DMS53 treated with DMSO at 0.1 percent for 48 hours (cell line): Measurements from ENCODE around the gene TMEM30A.
A peak's percentile ranks its signal among the peaks of the same experiment; 100 is the strongest.

Source experiments
- DNase-seq: peaks from one replicate; lab custom pipeline; 2025; ENCODE audit not compliant: unreplicated experiment; lab: John Stamatoyannopoulos, UW

The TMEM30A gene

DNA sequence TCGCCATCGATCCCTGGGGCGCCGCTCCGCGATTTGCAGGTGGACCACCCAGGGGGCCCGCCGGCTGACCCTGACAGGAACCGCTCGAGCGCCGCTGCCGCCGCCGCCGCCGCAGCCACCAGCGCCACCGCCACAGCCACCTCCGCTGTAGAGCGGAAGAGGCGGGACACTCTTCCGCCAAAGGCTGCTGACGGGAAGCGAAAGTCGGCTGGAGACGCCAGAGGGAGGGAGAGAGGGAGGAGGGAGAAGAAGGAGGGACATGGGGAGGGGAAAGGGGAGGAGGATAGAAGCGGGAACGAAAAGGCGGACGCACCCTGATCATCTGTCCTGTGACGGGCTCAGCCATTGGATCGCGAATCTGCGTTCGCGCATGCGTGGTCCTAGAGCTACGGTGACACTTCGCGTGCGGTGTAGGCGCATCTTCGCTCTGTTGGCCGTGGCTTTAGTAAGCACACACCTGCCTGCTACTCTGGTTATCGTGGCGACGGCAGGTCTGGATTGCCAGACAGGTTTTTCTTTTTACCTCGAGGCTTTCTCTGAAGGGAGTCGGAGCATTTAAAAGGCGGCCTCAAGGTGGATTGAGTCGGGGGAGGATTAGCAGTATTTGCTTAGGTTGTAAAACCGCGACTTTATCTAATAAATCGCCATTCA, at the start of gene TMEM30A:
TMEM30A (minus strand) TSS at position 161 of the 651 bp plus-strand sequence; CDS start at position 7, 154 bp downstream.
- peak; percentile 99 for DNase-seq

DNA sequence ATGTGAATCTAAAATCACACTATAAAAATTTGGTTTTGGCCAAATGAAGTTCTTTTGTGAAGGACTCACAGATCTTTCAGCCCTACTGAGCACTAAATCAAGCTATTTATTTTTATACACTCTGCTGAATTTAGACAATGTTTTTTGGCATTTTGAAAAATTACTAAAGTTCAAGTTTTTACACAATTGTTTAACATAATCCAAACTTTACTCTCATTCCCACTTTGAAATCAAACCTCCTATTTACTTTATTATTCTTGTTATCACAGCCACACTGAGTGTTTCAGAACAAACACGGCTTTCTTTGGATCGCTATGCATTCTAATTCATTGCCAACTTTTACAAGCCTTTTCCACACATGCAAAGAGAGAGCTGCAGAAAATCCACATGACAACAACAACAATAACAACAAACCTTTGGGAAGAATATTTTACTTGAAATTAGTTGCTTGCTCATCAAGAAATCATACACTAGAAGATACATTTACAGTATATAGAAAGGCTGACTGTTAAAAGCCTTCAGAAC, 49.1 kb upstream of the TMEM30A start:
- no peak for DNase-seq

DNA sequence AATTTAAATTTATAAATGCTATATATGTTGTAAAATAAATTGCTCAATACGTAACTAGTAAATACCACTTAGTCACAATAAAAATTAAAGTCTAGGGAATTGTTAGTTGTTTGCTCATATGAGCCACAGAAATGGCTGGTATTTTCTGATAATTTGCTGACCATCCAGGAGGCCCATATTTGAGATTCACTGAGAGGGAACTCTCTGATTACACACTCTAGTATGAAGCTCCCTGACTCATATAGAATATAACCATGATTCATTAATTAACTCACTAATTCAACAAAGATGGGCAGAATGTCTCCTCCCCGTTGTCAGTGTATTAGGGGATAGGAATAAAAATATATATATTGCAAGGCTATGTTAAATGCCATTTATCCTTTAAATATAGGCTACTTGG, 46.6 kb upstream of the TMEM30A start:
- no peak for DNase-seq

DNA sequence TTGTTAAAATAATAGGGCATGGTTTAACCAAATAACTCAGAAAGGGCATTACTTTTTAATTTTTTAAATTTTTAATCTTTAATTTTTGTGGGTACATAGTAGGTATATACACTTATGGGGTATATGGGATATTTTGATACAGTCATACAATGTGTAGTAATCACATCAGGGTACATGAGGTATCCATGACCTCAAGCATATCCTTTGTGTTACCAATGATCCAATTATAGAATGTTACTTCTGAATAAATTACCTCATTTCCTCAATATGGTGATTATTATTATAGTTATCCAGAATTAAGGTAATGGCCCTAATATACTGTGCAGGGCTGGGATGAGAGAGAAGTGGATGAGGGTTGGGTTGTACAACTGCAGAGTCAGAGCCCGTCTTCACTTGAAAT, 45.1 kb upstream of the TMEM30A start:
- no peak for DNase-seq

DNA sequence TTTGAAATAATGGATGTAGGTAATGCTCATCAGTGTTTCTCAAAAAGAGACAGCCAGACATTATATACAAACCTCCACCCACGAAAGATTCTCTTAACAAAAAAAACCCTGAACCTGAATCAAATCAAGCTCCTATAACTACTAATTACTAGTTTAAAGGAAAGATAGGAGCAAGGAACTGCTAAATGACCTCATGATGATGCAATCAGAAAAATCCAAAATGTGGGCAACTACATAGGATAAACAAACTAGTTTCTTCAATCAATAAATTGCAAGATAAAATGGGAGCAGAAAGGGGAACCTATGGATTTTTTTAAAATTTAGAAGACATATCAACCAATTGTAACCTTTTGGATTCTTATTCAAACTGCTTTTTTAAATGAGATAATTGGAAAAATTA, 43.2 kb upstream of the TMEM30A start:
- no peak for DNase-seq

DNA sequence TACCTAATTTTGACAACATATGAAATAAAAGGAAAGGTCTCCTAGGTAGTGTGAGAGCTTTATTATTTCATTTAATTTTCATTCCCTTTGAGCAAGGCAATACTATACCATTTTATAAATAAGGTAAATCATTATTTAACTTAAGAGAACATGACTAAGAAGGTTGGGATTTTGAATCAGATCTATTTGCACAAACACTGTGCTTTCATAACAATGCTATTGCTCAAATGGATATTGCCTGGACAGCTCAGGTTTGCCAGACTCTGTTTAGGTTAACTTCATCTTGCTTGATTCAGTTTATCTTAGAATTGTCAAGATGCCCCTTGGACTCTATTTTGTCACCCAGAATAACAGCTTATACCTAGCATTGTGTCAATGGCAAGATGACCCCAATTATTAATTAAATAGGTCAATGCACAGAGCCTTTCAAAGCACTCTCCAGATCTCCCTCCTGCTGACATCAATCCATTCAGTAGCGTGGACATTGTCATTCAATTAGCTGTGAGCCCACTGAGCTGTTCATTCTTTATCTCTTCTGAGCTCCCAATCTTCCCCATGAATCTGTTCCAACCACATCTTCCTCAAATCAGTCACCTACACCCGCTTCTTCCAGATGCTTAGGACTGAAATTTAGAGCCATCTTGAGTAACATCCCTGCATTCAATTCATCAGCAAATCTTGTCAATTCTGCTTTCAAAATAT, 42.1 kb upstream of the TMEM30A start:
- no peak for DNase-seq

DNA sequence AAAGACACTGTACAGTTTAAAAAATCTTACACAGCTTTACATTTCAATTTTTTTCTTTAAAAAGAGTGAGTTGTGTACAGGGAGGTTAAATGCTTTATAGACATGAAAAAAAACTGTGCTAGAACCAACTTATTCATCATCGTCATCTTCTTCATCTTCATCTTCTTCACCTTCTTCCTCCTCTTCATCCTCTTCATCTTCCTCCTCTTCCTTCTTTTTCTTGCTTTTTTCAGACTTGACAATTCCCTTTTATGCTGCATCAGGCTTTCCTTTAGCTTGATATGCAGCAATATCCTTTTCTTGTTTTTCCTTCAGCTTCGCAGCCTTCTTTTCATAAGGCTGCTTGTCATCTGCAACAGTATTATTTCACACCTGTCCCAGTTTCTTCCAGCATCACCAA, 34.3 kb upstream of the TMEM30A start:
- DNase-seq: no peak

DNA sequence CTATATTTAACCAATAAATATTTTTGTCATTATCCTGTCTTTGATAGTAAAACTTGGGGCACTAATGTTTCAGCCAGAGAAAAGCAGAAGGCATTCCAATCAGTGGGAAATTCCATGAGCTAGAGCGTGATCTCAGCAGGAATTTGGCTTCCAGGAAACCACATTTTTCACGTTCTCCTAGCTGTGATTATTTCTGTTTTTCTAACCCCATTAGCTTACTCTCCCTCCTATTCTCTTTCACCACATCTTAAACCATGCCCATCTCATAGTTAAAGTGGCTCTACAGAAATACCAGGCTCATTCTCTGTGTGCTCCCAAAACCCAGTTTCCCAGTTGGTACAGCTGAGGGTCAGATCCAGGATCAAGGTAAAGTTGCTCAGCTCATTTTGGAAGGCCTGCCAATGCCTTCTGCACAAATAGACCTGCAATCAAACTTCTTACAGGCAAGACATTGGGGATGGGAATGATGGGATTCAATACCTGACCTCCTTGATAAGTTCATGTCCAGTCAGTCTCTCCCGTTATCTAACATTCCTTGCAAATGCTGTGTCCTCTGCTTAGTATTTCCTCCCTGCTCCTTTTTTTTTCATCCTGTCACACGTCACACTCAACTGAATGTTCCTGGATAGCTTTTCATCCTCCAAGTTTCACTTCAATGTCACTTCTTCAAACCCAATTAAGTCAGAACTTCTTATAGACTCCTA, 33.1 kb upstream of the TMEM30A start:
- no peak for DNase-seq

DNA sequence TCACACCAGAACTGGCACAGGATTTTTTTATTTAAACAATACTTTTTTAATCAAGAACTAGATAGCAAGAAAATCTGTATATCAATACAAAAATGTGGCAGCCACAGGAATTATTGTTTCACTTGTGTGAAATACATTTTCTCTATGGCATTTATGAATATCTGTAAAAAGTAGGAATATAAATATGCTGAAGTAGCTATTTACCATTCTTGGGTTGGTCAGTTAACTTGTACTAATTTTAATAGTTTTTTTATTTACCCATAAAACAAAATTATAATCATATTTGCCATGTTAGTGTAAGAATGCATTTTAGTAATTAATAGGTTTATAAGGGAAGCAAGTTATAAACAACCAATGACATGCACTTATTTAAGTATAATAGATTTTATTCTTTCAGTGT, 31.4 kb upstream of the TMEM30A start:
- no peak for DNase-seq

DNA sequence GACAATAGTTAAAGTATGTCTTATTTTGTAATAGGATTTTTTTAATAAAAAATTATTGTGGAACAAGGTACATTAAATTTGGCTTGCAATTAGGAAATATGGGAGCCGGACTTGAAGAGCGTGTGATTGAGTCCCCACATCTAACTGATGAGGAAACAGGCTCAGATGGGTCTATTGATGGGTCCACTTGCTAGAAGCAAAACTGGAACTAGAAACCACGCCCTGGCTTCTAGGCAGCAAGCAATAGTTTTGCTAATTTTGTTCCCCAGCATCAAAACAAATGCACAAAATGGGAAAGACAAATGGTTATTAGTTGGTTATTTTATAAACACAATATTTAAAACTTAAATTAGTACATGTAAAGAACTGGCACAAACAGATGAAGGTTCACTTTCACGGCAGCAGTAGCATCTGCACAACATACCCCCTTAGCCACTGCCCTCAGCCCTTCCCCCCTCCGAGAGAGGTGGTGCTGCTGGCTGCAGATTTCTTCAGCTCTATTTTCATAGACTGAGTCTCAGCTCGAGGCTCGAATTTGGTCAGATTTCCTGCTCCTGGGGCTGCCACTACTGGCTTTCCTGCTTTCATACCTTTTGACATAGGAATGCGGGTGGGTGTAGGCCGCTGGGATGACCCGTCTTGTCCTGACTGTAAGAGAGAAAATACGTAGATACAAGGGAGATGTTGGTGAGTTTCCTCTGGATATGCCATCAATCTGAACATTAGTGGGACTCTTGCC, 23.8 kb upstream of the TMEM30A start:
- DNase-seq: no peak

DNA sequence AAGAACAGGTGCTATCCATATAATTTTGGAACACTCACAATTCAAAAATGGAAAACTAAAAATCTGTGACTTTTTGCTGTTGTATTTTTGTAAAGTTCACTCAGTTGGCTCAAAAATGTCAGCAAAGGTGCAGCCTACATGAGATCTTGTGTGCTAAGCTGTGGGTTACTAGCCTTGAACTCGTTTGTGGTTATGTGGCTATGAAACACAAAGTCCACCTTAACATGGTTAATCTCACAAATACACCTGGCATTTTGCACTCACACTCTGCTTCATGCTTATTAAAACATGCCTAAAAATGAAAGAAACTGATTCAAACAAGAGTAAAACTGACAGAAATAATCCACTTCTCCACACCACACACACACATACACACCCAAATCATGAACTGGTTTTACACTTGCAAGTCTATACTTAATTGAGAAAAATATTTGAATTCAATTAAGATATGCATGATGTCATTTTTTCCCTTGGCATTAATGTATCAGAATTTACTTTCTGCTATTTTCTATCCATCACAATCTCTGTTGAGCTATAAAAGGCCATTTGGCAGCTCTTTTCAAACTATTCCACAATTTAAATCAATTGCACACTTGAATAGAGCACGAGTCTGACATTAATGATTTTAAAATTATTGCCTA, 22.9 kb upstream of the TMEM30A start:
- DNase-seq: no peak

DNA sequence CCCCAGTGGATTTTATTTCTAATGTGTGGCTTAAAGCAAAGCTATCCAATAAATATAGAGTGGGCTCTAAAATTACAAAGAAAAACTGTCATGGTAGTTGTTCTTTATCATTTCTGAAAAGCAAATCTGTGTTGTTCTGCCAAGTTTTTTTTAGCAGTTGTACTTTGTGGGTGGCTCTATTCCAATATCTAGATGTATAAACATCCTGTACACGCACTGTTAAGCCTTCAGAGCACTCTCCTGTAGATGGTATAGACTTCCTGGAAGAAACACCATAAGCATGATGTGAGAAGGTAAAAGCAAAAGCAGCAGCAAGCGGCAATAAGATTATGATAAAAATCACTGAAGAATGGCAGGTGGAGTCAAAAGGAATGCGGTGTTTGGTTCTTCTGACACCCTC, 21.5 kb upstream of the TMEM30A start:
- DNase-seq: no peak

DNA sequence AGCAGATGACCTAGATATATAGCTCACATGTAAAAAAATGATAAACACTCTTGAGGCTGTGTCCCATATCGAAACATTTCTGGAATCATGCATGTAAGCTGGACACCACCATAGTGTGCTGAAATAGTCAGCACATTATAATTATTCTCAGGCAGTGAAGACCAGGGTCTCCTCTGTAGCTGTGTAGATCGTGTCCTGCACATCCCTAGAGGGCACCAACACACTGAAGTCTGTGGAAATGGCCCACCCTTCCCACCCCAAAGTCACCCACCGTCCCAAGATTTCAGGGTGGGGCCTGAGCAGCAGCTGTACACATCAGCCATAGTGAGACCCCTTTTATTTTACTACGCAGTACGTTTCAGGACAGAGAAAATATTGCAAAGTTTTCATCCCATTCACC, 21.0 kb upstream of the TMEM30A start:
- DNase-seq: no peak

DNA sequence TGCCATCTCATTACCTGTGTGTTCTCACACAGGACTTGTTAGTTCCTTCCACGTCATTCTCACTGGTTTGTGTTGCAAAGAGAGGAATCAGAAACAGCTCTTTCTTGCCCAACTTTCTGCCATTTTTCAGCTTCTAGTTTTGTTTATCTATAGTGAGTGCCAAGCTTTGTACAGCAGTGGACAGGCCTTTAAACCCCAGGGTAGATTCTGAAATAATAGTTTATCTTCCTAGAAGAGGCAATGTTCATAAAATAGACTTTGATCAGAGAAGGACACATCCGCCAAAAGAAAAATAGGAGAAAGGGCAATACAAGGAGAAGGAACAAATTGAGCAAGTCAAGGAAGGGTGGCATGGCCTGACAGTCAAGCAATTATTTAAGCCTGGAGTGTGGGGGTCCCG, 17.7 kb upstream of the TMEM30A start:
- DNase-seq: no peak

DNA sequence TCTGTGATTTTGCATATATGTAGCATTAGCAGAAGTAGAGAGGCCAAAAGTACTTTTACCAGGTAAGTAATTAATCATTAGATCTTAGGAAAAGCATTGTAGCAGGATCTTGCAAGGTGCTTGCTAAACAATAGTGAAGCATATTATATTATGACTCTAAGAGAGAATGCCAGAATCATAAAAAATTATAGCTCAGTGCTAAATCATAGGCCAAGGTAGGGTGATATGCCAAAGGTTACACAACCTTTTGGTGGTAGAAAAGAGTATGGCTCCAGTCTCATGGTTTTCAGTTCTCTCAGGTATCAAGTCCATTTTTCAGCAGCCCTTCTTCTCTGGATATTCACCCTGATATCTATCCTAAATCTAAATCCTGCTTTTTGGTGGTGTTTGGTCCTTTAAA, 16.9 kb upstream of the TMEM30A start:
- DNase-seq: no peak

DNA sequence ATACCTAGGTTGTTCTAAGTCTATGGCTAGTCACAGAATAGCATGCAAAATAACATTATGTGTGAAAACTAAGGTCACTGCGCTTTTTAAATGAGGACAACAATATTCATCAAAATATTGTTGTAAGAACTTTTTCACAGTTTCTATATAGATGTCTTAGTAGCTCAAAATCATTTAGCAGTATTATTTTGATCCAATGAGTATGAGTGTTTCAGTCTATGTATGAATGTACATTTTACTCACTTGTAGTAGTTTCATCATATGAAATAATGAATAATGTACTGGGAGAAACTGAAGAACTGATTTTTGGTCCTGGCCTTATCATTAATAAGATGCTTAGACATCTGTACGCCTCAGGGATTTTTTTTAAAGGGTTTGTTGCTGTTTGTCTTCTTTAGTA, 16.5 kb upstream of the TMEM30A start:
- no peak for DNase-seq

DNA sequence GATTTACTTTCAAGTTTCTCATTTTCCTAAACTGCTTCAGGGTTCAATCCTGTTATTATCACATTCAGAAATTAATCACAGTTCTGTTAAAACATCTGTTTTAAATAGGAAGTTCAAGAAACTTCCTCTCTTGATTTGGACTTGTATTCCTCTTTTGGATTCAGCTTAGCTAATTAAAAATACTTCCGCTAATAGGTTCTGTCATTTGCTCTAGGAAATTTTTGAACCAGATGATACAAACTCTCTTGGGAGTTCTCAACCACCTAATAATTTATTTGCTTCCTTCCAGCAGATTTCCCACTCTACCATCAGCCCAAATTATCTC, 15.9 kb upstream of the TMEM30A start:
- DNase-seq: no peak

DNA sequence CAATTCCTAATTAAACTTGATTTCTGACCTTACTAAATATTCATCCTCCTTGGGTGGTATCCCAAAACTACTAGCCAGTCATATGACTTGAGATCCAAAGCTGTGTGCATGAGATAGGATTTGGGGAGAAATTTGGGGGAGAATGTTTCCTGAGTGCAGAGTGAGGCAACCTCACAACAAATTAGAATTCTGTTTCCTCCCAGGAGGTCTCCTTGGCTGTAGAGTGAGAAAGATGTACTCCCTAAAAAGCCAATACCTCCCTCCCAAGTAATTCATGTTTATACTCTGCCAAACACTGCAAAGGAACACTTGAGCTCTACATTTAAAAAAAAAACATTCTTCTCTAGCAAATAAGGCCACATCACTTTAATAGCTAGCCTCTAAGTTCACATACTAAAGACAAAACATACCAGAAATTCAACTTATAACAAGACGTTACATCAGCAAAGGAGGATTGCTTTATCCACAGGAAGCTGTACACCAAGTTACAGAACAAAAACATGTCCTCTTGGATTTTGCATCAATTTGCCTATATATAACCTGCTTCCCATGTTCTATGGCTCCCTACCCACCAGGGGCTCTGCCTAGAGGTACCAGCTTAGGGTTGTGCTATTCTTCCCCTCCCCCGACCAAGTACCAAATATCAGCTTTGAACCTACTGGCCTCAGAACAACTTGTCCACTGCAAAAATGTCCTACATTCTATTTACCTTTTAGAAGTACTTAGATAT, 15.4 kb upstream of the TMEM30A start:
- no peak for DNase-seq

DNA sequence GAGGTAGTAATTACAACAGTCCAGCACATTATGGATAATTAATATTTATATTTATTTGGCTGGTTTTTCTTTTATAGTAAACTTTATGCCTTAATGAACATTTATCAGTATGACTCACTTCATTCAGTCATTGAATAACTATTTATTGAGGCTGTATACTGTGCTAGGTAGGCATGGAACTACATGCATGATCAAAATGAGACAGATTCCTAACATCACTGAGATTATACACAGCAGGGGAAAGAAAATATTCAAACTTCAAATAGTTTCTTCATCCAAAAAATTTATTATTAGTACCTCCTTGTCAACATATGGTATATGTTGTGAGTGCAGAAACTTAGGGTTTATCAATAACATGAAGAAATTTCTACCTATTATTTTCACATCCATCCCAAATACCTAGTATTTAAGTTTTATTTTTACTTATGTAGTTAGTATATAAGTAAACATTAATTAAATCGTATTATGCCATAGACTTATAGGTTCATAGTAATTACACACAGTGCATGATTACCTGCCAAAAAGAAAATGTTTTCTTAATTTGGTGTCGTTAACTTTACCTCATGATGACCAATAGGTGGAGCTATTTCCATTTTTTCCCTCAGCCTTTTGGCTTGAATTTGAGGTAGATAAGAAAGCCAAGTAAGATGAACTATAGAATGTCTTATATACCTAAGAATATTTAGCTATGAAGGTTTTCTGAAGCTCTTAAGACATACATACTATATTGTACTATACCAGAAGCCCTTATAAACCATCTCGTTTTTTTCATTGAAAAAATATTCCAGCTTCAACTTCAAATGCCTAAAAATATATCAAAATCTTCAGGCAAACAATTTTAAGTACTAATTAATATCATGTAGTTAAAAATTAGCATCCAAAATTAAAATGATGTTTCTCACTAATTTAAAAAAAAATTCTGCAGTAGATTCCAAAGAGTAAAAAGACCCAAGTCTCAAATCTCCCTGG, 12.5 kb upstream of the TMEM30A start:
- DNase-seq: peak; percentile 81
